Sigmoid colon (tissue), 7 donors: ENCODE data around the gene GRAMD4. TPM values are rescaled to one million over a fixed set of nuclear protein-coding genes. Genes with fewer than 3 reads are reported as not detected.
A peak's percentile ranks its signal among the peaks of the same experiment; 100 is the strongest.

Experiments
- DNase-seq: peaks from one replicate; pipeline ENCODE4 v3.0.0-alpha.2; 2019
- H3K27ac ChIP-seq, 4 donors: fragments of 200-600 bp; sonication (generic); one replicate each; pipeline ENCODE4 v1.5.1; 2016 to 2019; ENCODE audit warnings: mild to moderate bottlenecking in 1 of 4
- H3K27me3 ChIP-seq, 3 donors: fragments of 200-600 bp; sonication (generic); one replicate each; pipeline ENCODE4 v1.5.1; 2019; ENCODE audit warnings: mild to moderate bottlenecking in 1 of 3
- H3K36me3 ChIP-seq, 4 donors: fragments of 200-600 bp; sonication (generic); one replicate each; pipeline ENCODE4 v1.5.1; 2016 to 2019
- H3K4me1 ChIP-seq, 4 donors: fragments of 200-600 bp; sonication (generic); one replicate each; pipeline ENCODE4 v1.5.1; 2017 to 2019
- H3K4me3 ChIP-seq, 4 donors: fragments of 200-600 bp; sonication (generic); one replicate each; pipeline ENCODE4 v1.5.1; 2017 to 2019; ENCODE audit warnings: mild to moderate bottlenecking in 2 of 4, moderate library complexity in 1 of 4
- H3K9me3 ChIP-seq, 4 donors: fragments of 200-600 bp in 3 of 4; sonication (generic) in 3 of 4; one replicate each; pipeline versions ENCODE4 v1.5.1 to v1.6.1; 2013 to 2019
- EP300 ChIP-seq, 4 donors: sonication (generic); formaldehyde crosslinking; IDR thresholded peaks; one replicate each; pipeline ENCODE4 v1.6.1; 2017; ENCODE audit warnings: antibody characterized with exemption in 4 of 4
- POLR2A ChIP-seq, 2 donors: fragments of 450-650 bp; IDR thresholded peaks; one replicate each; pipeline ENCODE4 v1.6.1; 2016; ENCODE audit warnings: antibody characterized with exemption in 2 of 2, mild to moderate bottlenecking in 2 of 2, moderate library complexity in 2 of 2
- POLR2AphosphoS5 ChIP-seq, 4 donors: sonication (generic); formaldehyde crosslinking; IDR thresholded peaks; one replicate each; pipeline ENCODE4 v1.6.1; 2017; ENCODE audit warnings: antibody characterized with exemption in 4 of 4
- WGBS, 2 donors: extraction: QIAGEN DNeasy Blood & Tissue Kit; methylation state at CpG; one replicate each; pipeline ENCODE4 v1.1.7; 2013; 5-methylcytosine and 5-hydroxymethylcytosine counted together
- intact Hi-C: fragments of 100-400 bp; cut with DNase I; formaldehyde crosslinking; loops from one replicate; pipeline ENCODE4 v1.15.1; 2023
- polyA plus RNA-seq, 3 donors: library from polyadenylated mRNA; stranded (reverse); fragments of 200-250 nt; gene quantifications; one replicate each; pipeline ENCODE4 v1.2.3, GENCODE V29; 2013
- total RNA-seq, 4 donors: library from RNA; depleted of rRNA; stranded (reverse); fragments of >200 nt; gene quantifications; one replicate each; pipeline ENCODE4 v1.1.0, GENCODE V29; 2016
- TF ChIP-seq, protein P1 (sequence below), 4 experiments: fragments of 450-650 bp in 3 of 4; fragments of 200-600 bp in 1 of 4; IDR thresholded peaks; one replicate each; pipeline ENCODE4 v1.5.1; 2016 to 2019; ENCODE audit warnings: antibody characterized with exemption in 4 of 4, mild to moderate bottlenecking in 3 of 4, moderate library complexity in 2 of 4
- donor health status: healthy with polysubstance abuse.
- donor health status: Bipolar disorder and iron deficiency.
- donor health status: healthy.

GRAMD4 gene
- total and polyA plus RNA-seq, 7 donors = 11.6 to 57.2 (median 23.5) TPM

DNA sequence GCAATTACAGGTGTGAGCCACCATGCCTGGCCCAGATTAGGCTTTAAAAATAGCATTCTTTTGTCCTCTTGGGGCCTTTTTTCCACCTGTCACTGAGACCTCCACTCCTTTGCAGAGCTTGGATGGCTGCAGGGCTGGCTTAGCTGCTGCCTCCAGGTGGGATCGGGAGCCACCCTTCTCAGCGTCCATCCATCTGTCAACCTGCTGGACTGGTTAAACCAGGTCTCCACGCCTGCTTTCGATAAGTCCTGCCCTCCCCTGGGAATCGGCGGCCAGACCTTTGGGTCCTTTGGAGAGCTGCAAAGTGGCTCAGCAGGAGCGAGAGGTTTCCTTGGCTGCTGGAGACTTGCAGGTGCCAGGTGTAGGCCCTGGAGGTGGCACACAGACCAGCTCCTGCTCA, 23.4 kb upstream of the GRAMD4 start:
- no peaks in the 10 kb centered on the region for H3K9me3 ChIP-seq
- intact Hi-C loops = no loop called here
- H3K4me3 ChIP-seq = no peak overlapping the region
- H3K4me1 ChIP-seq = peaks cover 0 to 6% (median 2%) of the 10 kb centered on the region in 4 donors
- peak overlapping the region in 1 of 4 donors; percentile 44 for H3K27ac ChIP-seq
- TF ChIP-seq POLR2AphosphoS5 (IDR thresholded peaks at IDR 0.05) = no peak
- TF ChIP-seq, protein P1, sequence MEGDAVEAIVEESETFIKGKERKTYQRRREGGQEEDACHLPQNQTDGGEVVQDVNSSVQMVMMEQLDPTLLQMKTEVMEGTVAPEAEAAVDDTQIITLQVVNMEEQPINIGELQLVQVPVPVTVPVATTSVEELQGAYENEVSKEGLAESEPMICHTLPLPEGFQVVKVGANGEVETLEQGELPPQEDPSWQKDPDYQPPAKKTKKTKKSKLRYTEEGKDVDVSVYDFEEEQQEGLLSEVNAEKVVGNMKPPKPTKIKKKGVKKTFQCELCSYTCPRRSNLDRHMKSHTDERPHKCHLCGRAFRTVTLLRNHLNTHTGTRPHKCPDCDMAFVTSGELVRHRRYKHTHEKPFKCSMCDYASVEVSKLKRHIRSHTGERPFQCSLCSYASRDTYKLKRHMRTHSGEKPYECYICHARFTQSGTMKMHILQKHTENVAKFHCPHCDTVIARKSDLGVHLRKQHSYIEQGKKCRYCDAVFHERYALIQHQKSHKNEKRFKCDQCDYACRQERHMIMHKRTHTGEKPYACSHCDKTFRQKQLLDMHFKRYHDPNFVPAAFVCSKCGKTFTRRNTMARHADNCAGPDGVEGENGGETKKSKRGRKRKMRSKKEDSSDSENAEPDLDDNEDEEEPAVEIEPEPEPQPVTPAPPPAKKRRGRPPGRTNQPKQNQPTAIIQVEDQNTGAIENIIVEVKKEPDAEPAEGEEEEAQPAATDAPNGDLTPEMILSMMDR (IDR thresholded peaks at IDR 0.05) = peak in 1 of 4 experiments; percentile 30
- H3K27me3 ChIP-seq = no peaks in the 10 kb centered on the region
- no peaks in the 10 kb centered on the region for H3K36me3 ChIP-seq
- whole genome bisulfite sequencing, 2 donors = 25 to 69% methylated on average over 7 of the region's 7 CpGs
- no peak for DNase-seq

DNA sequence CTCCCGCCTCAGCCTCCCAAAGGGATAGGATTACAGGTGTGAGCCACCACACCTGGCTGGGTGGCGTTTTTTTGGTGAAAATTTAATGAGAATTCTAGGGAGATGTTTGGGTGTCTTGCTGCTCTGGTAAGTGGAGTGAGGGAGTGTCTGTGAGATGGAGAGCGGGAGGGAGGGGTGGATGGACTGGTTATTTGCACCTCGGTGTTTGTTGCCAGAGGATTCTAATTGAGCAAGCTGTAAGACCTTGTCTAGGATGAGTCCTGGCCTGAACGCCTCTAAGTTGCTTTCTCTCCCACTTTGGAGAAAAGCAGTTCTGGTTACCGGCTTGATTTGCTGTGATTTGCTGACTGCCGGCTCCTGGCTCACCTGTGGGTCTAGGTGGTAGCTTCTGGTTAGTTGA, 22.0 kb upstream of the GRAMD4 start:
- intact Hi-C loops = no loop called here
- peak overlapping the region in 1 of 4 donors; percentile 57 for H3K27ac ChIP-seq
- H3K9me3 ChIP-seq = no peaks in the 10 kb centered on the region
- no peak overlapping the region for H3K4me3 ChIP-seq
- TF ChIP-seq POLR2A (IDR thresholded peaks at IDR 0.05) (no peak), POLR2AphosphoS5 (IDR thresholded peaks at IDR 0.05) (no peak)
- H3K36me3 ChIP-seq = no peaks in the 10 kb centered on the region
- 68 to 85% methylated on average over 7 of the region's 7 CpGs for WGBS, 2 donors
- H3K27me3 ChIP-seq = no peaks in the 10 kb centered on the region
- peaks cover 0 to 5% (median 0%) of the 10 kb centered on the region in 4 donors for H3K4me1 ChIP-seq
- no peak for DNase-seq

DNA sequence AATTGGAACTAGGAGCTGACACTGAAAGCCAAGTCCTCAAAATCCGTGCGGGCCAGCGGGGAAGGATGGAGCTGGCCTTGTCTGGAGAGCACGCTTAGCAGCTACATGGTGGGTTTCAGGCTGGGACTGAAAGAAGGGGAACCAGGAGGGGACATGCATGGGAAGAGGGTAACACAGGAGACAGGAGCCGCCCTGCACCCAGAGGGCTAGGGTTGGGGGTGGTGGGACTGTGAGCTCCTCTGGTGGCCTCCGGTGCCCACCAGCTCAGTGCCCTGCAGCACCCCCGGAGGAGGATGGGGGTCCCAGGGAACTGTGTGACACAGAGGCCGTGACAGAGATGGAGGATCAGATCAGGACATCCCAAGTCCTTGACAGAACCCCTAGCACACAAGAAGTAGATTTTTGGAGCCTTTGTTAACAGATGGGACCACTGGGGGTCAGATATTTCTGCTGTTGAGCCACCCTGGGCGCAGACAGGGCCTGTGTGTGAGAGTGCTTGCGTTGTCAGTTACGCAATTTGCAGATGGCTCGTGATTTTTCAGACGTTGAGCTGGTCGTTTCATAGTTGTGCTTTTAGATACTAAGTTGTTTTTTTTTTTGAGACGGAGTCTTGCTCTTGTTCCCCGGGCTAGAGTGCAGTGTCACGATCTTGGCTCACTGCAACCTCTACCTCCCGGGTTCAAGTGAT, 21.3 kb upstream of the GRAMD4 start:
- Histone ChIP-seq H3K27ac (peak overlapping the region in 2 of 4 donors; percentile 27 to 57), H3K9me3 (no peaks in the 10 kb centered on the region), H3K27me3 (no peaks in the 10 kb centered on the region), H3K36me3 (no peaks in the 10 kb centered on the region), H3K4me3 (no peak overlapping the region), H3K4me1 (peaks cover 0 to 5% (median 0%) of the 10 kb centered on the region in 4 donors)
- TF ChIP-seq EP300 (IDR thresholded peaks at IDR 0.05) (peak in 2 of 4 donors; percentile 20 to 27), POLR2A (IDR thresholded peaks at IDR 0.05) (no peak), POLR2AphosphoS5 (IDR thresholded peaks at IDR 0.05) (peak in 1 of 4 donors; percentile 34)
- TF ChIP-seq, protein P1 (IDR thresholded peaks at IDR 0.05) = no peak
- intact Hi-C loops = no loop called here
- DNase-seq = no peak
- WGBS, 2 donors = 83 to 84% methylated on average over 18 of the region's 18 CpGs

DNA sequence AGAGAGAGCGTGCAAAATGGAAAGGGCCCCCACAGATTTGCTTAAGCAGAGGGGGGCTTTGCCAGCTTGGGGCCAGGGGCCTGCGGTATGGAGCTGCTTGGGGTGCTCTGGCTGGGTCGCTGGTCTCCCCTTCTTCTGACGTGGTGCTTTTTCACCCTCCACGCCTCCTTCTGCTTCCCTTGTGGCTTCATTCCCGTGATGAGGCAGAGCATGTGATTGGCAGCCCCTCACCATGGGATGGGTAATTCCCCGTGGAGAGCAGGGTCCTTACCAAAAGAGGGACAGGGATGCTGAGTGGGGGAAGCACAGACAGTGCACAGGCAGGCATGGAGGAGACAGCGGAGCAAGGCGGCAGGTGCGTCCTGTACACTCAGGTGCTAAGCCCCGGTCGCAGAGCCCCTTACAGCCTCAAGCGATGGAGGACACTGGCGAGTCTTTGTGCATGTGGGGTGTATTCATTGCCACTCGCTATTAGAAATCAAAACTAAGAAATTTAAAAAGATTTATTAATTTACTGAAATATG, 19.9 kb upstream of the GRAMD4 start:
- H3K4me1 ChIP-seq = peaks cover 0 to 5% (median 0%) of the 10 kb centered on the region in 4 donors
- H3K27me3 ChIP-seq = no peaks in the 10 kb centered on the region
- 48 to 89% methylated on average over 15 of the region's 15 CpGs for WGBS, 2 donors
- H3K9me3 ChIP-seq = no peaks in the 10 kb centered on the region
- TF ChIP-seq POLR2A (IDR thresholded peaks at IDR 0.05) (no peak), POLR2AphosphoS5 (IDR thresholded peaks at IDR 0.05) (no peak), EP300 (IDR thresholded peaks at IDR 0.05) (no peak)
- TF ChIP-seq, protein P1 (IDR thresholded peaks at IDR 0.05) = no peak
- intact Hi-C loops = no loop called here
- H3K36me3 ChIP-seq = no peaks in the 10 kb centered on the region
- peak overlapping the region in 1 of 4 donors; percentile 57 for H3K27ac ChIP-seq
- no peak overlapping the region for H3K4me3 ChIP-seq
- DNase-seq = no peak

DNA sequence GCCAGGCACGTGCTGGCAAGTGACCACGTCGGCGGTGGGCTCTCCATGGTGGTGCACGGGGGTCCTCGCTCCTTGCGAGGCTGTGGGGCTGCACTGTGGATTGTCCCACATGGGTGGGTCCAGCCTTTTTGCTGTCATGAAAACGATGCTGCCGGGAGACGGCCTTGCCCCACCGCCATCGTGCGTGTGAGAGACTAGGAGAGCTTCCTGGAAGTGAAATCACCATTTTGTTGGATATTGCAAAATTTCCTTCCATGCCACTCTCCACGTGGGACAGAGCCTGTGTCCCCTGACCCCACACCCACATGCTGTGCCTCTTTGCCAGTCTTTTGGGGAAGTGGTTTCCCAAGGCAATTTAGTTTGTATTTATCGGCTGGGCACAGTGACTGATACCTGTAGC, 18.2 kb upstream of the GRAMD4 start:
- no peaks in the 10 kb centered on the region for H3K27me3 ChIP-seq
- intact Hi-C loops = no loop called here
- H3K4me1 ChIP-seq = no peaks in the 10 kb centered on the region
- no peaks in the 10 kb centered on the region for H3K9me3 ChIP-seq
- peak overlapping the region in 1 of 4 donors; percentile 48 for H3K27ac ChIP-seq
- no peak for DNase-seq
- no peaks in the 10 kb centered on the region for H3K36me3 ChIP-seq
- no peak overlapping the region for H3K4me3 ChIP-seq
- TF ChIP-seq, protein P1 (IDR thresholded peaks at IDR 0.05) = no peak
- TF ChIP-seq EP300 (IDR thresholded peaks at IDR 0.05) = peak in 2 of 4 donors; percentile 7 to 58
- no peak for TF ChIP-seq POLR2A (IDR thresholded peaks at IDR 0.05)
- TF ChIP-seq POLR2AphosphoS5 (IDR thresholded peaks at IDR 0.05) = peak in 1 of 4 donors; percentile 47
- 92 to 93% methylated on average over 15 of the region's 15 CpGs for WGBS, 2 donors
